HCT116 (cell line): Measurements from ENCODE around the gene CNTNAP2.

Experiments
- ATF3 ChIP-seq: IDR thresholded peaks from 2 replicates; pipeline ENCODE4 v1.6.1; 2012
- CBX3 ChIP-seq: IDR thresholded peaks from 2 replicates; pipeline ENCODE4 v1.6.1; 2012; ENCODE audit warnings: low read depth
- CEBPB ChIP-seq: IDR thresholded peaks from 2 replicates; pipeline ENCODE4 v1.6.1; 2012; ENCODE audit warnings: low read depth
- CTCF ChIP-seq, 3 experiments: fragments of 200-600 bp in 1 of 3; sonication (generic) in 1 of 3; IDR thresholded peaks in 2 of 3; conservative IDR thresholded peaks in 1 of 3; 2 replicates each; pipeline ENCODE4 v1.5.1; 2012 to 2017; ENCODE audit warnings: low read depth in 2 of 3, low read length in 2 of 3, antibody characterized with exemption in 1 of 3, borderline replicate concordance in 1 of 3, control low read depth in 1 of 3, mild to moderate bottlenecking in 1 of 3, mixed read lengths in 1 of 3, mixed run types in 1 of 3, moderate library complexity in 1 of 3; ENCODE audit not compliant: insufficient read depth in 1 of 3
- EGR1 ChIP-seq: IDR thresholded peaks from 2 replicates; pipeline ENCODE4 v1.6.1; 2012; ENCODE audit warnings: low read depth
- EZH2 ChIP-seq: fragments of 200-600 bp; sonication (generic); IDR thresholded peaks from 2 replicates; pipeline ENCODE4 v1.6.1; 2017; ENCODE audit warnings: antibody characterized with exemption, mixed run types
- POLR2A ChIP-seq: IDR thresholded peaks from 2 replicates; pipeline ENCODE4 v1.7.0; 2011; ENCODE audit warnings: borderline replicate concordance; ENCODE audit not compliant: insufficient read depth, insufficient read length; ENCODE audit errors: extremely low read depth
- POLR2AphosphoS5 ChIP-seq: IDR thresholded peaks from 2 replicates; pipeline ENCODE4 v1.6.1; 2011; ENCODE audit warnings: mild to moderate bottlenecking, low read depth, low read length, moderate library complexity
- RAD21 ChIP-seq: IDR thresholded peaks from 2 replicates; pipeline ENCODE4 v1.6.1; 2012; ENCODE audit warnings: low read depth, mild to moderate bottlenecking
- REST ChIP-seq: IDR thresholded peaks from 2 replicates; pipeline ENCODE4 v1.6.1; 2012; ENCODE audit warnings: low read depth
- SRF ChIP-seq: IDR thresholded peaks from 2 replicates; pipeline ENCODE4 v1.6.1; 2012; ENCODE audit warnings: low read depth
- TCF7L2 ChIP-seq: IDR thresholded peaks from 2 replicates; pipeline ENCODE4 v1.7.0; 2011; ENCODE audit warnings: borderline replicate concordance, inconsistent platforms; ENCODE audit not compliant: insufficient read depth, insufficient read length; ENCODE audit errors: extremely low read depth
- ZNF274 ChIP-seq: fragments of 200-500 bp; sonication (Bioruptor generic); IDR thresholded peaks from 2 replicates; pipeline ENCODE4 v1.6.1; 2014; ENCODE audit warnings: mild to moderate bottlenecking, low read depth, low read length, inconsistent platforms

- TF ChIP-seq CTCF (IDR thresholded peaks at IDR 0.05 in 2 of 3, conservative IDR thresholded peaks at IDR 0.05 in 1 of 3; ENCODE audit: borderline replicate concordance in 1 of 3, insufficient read depth in 1 of 3, low read depth in 2 of 3, low read length in 2 of 3) (no peak), POLR2A (no peak), EZH2 (no peak), POLR2AphosphoS5 (no peak), REST (no peak), ZNF274 (no peak), TCF7L2 (no peak), SRF (no peak), CEBPB (no peak), CBX3 (no peak), EGR1 (no peak), RAD21 (no peak), ATF3 (no peak)
Measured at GRCh38 chr7:146741911-146742310, 625.3 kb downstream of the CNTNAP2 start.
